Measurements from ENCODE around the gene FGFBP2.
"Not testable (repeated sequence)": the region's sequence is repeated elsewhere in the genome, so short reads cannot be mapped to it uniquely, and the experiment has no call there.

FGFBP2 gene

DNA sequence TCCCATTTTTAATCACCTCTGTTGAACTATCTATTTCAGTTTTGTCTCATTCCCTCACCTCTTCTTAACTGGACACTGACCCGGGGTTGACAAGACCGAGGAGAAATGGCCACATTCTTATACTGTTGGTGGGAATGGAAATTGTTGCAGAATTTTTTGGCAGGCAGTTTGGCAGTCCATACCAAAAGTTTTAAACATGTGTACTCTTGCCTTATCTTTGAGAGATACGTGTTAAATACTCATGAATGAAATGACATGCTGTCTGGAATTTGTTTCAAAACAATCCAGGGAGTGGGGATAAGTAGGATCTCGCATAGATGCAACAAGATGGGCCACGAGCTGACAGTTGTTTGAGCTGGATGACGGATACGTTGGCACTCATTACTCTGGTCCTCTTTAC lies 36.5 kb downstream of the FGFBP2 start:
- no peak for DNase-seq

DNA sequence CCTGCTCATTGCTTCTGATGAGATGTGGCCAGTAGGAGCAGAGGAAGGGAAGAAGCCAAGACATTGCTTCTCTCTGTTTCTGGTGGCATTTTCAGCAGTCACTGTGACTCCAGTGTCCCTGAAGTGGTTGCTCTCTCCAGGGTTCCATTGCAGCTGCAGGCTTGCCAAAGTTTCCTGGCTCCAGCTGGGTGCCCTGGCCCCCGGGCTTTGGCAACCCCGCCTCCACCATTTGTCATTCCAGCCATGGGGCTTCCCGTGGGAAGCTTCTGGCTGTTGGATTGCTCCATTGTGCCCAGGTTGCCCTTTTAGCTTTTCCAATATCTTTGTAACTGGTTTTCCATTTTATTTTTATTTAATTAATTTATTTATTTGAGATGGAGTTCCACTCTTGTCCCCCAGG lies 37.1 kb downstream of the FGFBP2 start:
- no peak for DNase-seq

- no peak for DNase-seq
These were observed 41.4 kb downstream of the FGFBP2 start for GRCh38 chr4:15921592-15921932.

DNA sequence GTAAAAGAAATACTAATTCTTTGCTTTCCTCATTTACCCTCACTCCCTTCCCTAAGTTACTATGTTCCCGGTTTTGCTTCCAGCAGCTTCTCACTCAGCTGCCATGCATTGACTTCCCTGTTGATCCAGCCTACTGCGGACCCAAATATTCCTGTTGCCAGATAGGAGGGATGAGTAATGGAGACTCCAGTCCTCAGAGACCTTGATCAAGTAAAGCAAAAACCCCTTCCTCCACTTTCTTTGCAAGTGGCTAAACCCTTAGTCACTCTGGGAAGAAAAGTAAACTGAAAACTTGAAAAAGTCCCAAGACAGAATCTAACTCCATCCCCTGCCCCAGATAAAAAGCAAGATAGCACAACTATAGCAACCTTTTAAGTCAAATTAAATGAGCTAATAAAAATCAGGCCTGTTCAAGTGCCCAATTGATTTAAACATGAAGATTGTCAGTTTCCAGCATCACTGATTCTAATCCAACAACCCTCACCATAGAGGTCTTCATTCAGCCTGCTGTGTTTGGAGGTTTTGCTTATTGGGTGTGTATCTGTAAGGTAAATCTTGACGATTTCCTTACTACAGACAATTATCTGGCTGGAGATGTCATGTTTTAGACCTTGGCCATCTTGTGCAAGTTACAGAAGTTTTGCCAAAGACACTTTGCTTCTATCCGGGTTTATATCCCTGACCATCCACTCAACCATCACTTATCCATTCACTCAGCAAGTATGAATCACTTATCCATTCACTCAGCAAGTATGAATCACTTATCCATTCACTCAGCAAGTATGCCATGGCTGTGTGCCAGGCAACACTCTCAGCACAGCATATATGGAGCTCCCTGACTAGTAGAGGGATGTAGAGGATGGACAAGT lies 42.0 kb downstream of the FGFBP2 start:
- DNase-seq: peak; percentile 18

- peak; percentile 1 for DNase-seq
These were observed 44.4 kb downstream of the FGFBP2 start for GRCh38 chr4:15918484-15919129.

GRCh38 chr4:15917297-15917696 lies 45.7 kb downstream of the FGFBP2 start:
- no peak for DNase-seq

DNA sequence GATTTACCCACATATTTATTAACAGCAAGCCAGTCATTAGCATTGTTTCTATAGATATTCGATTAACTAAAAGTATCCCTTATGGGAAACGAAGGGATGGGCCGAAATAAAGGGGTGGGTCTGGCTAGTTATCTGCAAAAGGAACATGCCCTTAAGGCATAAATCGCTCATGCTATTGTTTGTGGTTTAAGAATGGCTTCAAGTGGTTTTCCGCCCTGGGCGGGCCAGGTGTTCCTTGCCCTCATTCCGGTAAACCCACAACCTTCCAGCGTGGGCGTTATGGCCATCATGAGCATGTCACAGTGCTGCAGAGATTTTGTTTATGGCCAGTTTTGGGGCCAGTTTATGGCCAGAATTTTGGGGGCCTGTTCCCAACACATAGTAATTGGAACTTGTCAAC lies 46.6 kb downstream of the FGFBP2 start:
- DNase-seq: not testable (repeated sequence)

DNA sequence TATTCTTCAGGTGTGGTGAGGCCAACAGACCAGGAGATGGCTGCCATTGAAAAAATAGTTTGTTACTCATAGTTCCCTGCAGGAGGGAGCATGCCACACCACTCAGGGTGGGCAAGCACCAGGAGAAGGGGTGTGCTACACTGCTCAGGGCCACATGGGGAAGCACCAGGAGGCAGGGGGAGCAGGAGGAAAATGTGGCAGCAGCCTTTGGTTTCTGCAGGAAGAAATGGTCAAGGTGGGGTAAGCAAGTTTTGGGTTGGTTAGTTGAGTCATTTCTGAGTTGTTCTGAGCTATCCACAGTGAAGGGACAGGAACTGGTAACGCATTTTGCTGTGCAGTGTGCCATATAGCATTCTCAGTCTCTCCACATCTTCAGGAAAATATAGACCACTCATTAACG lies 48.2 kb downstream of the FGFBP2 start:
- DNase-seq: no peak

- no peak for DNase-seq
These were observed 48.7 kb downstream of the FGFBP2 start for GRCh38 chr4:15914291-15914690.

DNA sequence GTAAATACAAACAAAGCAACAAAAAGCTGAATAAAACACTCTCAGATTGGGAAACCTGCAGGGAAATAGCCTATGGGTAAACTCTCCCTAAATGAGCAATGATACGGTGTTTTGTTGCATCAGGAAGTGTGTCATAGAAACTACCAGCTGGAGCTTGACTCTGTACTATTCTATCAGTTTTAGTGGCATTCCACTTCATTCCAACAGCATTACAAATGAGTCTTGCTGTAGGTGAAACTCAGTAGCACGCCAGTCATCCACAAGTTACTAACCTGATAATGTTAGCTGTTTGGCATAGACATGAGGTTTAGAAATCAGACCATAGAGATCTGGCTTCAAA lies 49.4 kb downstream of the FGFBP2 start:
- no peak for DNase-seq

DNA sequence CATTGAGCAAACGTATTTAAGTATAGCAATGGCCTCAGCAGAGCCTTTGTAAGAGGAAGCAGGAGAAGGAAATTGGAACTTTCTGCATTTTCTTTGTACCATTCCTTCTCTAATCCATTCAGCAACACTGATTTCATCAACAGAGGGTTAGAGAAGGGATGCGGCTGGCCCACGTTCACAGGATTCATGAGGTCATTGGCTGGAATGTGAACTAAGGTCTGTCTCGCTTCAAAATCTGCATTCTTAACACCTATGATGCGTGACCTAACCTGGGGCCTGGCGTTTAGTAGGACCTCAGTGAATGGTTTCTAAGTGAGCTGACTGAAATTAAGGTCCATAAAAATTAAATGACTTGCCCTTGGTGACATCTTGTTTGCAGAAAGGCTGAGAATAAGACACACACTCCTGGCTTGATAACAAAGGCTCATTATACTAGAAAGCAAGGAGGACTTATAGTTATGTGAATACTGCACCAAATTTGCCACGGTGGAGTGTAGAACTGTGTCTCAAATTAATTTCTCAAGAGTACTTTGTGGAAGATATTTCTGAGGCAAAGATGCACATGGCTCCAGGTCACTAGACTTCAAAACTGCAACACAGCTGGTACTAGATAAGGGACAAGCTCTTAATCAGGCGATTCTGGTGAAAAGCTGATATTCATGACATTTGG lies 49.9 kb downstream of the FGFBP2 start:
- DNase-seq: no peak

- no peak for DNase-seq
These were observed 50.7 kb downstream of the FGFBP2 start for GRCh38 chr4:15912236-15912635.
